SU-DHL-6 (cell line): ENCODE measurements around the gene GNG4.

Source experiments
- CTCF ChIP-seq: fragments of 200-600 bp; sonication (generic); IDR thresholded peaks from one replicate; pipeline ENCODE4 v1.5.1; 2017; ENCODE audit warnings: antibody characterized with exemption, mild to moderate bottlenecking, low read length, moderate library complexity; ENCODE audit not compliant: insufficient read depth, poor library complexity, severe bottlenecking
- EZH2phosphoT487 ChIP-seq: fragments of 200-600 bp; sonication (generic), shearing (Covaris generic); conservative IDR thresholded peaks from 2 replicates; pipeline ENCODE4 v1.6.1; 2018; ENCODE audit warnings: mild to moderate bottlenecking, antibody characterized with exemption, low read length, moderate library complexity, mixed read lengths

- TF ChIP-seq CTCF (no peak), EZH2phosphoT487 (no peak)
These were observed 10.1 kb downstream of the GNG4 start for GRCh38 chr1:235639226-235640205.
